ENCODE measurements around the gene DNAH12.

Gene DNAH12

DNA sequence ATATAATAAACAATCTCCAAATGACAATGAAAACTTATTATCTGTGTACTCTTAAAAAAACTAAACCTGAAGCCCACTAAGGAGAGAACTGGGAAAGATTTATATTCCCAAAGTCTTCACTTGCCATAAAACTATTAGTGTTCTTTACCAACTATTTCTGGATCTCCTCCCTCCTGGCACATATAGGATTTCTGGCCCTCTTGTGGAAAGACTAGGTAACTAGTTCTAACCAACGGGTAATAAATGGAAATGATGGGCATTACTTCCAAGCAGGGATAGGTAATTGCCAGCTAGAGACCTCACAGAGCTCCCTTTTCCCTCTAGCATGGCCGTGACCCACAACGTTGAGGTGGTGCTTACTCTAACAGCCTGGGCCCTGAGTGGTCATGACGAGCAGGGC lies 110.1 kb downstream of the DNAH12 start:
- Histone ChIP-seq H3K4me1 (ENCODE audit: insufficient read depth, insufficient read length) (no peaks in the 10 kb centered on the region), H3K27me3 (ENCODE audit: insufficient read depth, insufficient read length) (no peaks in the 10 kb centered on the region), H3K4me3 (ENCODE audit: insufficient read length, low read depth) (no peak overlapping the region), H3K36me3 (ENCODE audit: insufficient read depth, insufficient read length, low read length) (no peaks in the 10 kb centered on the region), H3K9ac (ENCODE audit: insufficient read length, low read depth) (no peak overlapping the region), H3K9me3 (ENCODE audit: insufficient read depth, low read length) (no peaks in the 10 kb centered on the region)
- TF ChIP-seq YY1 (IDR thresholded peaks at IDR 0.05; ENCODE audit: insufficient read depth, insufficient read length) (no peak), SUZ12 (IDR thresholded peaks at IDR 0.05; ENCODE audit: extremely low read depth, insufficient read depth, insufficient read length) (no peak), ZNF274 (IDR thresholded peaks at IDR 0.05; ENCODE audit: low read depth, low read length) (no peak)
- DNase-seq (ENCODE audit: low read depth, low spot score) = peak; percentile 23

DNA sequence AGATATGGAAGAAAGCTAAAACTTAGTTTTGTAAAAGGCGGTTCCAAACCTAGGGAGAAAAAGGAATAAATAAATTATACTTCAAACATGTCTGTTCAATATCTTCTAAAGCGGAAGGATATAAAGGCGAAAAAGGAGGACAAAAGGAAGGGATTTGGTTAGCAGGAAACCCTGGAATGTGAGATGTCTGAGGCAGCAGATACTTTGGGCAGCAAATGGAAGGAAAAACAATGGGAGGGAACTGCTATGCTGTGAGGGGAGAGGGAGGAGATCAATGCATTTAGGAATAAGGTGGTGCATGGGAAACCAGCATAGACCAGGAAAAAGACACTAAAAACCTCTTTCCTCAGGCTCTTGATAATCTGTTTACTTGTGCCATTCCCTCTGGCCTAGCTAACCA lies 120.8 kb downstream of the DNAH12 start:
- no peaks in the 10 kb centered on the region for H3K36me3 ChIP-seq (ENCODE audit: insufficient read depth, insufficient read length, low read length)
- H3K4me1 ChIP-seq (ENCODE audit: insufficient read depth, insufficient read length) = no peaks in the 10 kb centered on the region
- no peak overlapping the region for H3K9ac ChIP-seq (ENCODE audit: insufficient read length, low read depth)
- H3K27me3 ChIP-seq (ENCODE audit: insufficient read depth, insufficient read length) = no peaks in the 10 kb centered on the region
- no peaks in the 10 kb centered on the region for H3K9me3 ChIP-seq (ENCODE audit: insufficient read depth, low read length)
- TF ChIP-seq SUZ12 (IDR thresholded peaks at IDR 0.05; ENCODE audit: extremely low read depth, insufficient read depth, insufficient read length) = no peak
- no peak for TF ChIP-seq ZNF274 (IDR thresholded peaks at IDR 0.05; ENCODE audit: low read depth, low read length)
- peak; percentile 32 for DNase-seq (ENCODE audit: low read depth, low spot score)
- no peak overlapping the region for H3K4me3 ChIP-seq (ENCODE audit: insufficient read length, low read depth)

DNA sequence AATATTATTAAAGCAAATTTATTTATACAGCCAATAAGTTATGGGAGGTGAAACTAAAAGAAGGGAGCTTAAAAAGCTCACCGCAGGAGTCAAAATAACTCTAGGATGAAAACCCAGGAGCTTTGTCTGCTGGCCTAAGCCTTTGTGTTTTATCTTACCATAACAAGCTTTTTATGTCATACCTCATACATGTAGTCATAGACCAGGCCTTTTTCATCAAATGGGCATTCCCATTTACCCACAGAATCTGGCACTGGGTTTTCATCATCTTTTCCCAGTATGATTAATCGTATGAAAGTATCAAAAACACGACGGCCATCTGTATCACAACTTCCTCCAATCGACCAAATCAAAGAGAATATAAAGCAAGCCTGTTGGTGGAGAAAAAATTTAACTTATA lies 122.8 kb downstream of the DNAH12 start:
- no peak overlapping the region for H3K9ac ChIP-seq (ENCODE audit: insufficient read length, low read depth)
- no peaks in the 10 kb centered on the region for H3K9me3 ChIP-seq (ENCODE audit: insufficient read depth, low read length)
- no peak overlapping the region for H3K4me3 ChIP-seq (ENCODE audit: insufficient read length, low read depth)
- H3K36me3 ChIP-seq (ENCODE audit: insufficient read depth, insufficient read length, low read length) = no peaks in the 10 kb centered on the region
- TF ChIP-seq YY1 (IDR thresholded peaks at IDR 0.05; ENCODE audit: insufficient read depth, insufficient read length) (no peak), ZNF274 (IDR thresholded peaks at IDR 0.05; ENCODE audit: low read depth, low read length) (no peak), SUZ12 (IDR thresholded peaks at IDR 0.05; ENCODE audit: extremely low read depth, insufficient read depth, insufficient read length) (no peak)
- DNase-seq (ENCODE audit: low read depth, low spot score) = no peak
- no peaks in the 10 kb centered on the region for H3K27me3 ChIP-seq (ENCODE audit: insufficient read depth, insufficient read length)
- no peaks in the 10 kb centered on the region for H3K4me1 ChIP-seq (ENCODE audit: insufficient read depth, insufficient read length)

DNA sequence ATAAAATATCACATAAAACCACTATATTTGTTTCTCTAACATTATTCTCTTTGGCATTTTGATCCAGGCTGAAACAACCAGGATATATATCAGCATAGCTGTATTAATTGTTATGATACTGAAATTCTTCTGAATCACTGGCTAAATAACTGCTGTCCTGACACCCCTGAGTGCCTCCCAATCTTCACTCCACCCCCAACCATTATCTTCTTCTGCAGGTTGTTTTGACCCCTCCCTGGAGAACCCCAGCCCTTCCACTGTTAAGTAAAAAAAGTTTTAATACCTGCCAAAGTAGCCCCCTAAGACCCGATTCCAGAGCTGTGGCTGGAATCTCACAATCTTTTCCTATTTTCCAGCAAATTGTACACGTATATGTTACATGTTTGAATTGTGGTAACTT lies 124.1 kb downstream of the DNAH12 start:
- Histone ChIP-seq H3K27me3 (ENCODE audit: insufficient read depth, insufficient read length) (no peaks in the 10 kb centered on the region), H3K36me3 (ENCODE audit: insufficient read depth, insufficient read length, low read length) (no peaks in the 10 kb centered on the region), H3K9me3 (ENCODE audit: insufficient read depth, low read length) (no peaks in the 10 kb centered on the region), H3K9ac (ENCODE audit: insufficient read length, low read depth) (no peak overlapping the region), H3K4me3 (ENCODE audit: insufficient read length, low read depth) (no peak overlapping the region), H3K4me1 (ENCODE audit: insufficient read depth, insufficient read length) (no peaks in the 10 kb centered on the region)
- TF ChIP-seq YY1 (IDR thresholded peaks at IDR 0.05; ENCODE audit: insufficient read depth, insufficient read length) = no peak
- TF ChIP-seq ZNF274 (IDR thresholded peaks at IDR 0.05; ENCODE audit: low read depth, low read length) = no peak
- no peak for TF ChIP-seq SUZ12 (IDR thresholded peaks at IDR 0.05; ENCODE audit: extremely low read depth, insufficient read depth, insufficient read length)
- no peak for DNase-seq (ENCODE audit: low read depth, low spot score)

DNA sequence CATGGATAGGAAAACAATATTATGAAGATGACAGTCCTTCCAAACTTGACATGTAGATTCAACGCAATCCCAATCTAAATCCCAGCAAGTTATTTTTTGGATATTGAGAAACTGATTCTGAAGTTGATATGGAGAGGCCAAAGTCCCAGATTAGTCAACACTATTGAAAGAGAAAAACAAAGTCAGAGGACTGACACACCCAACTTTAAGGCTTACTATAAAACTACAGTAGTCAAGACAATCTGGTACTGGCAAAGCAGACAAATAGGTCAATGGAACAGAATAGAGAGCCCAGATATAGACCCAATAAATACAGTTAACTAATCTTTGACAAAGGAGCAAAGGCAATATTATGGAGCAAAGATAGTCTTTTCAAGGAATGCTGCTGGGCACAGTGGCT lies 132.4 kb downstream of the DNAH12 start:
- Histone ChIP-seq H3K36me3 (ENCODE audit: insufficient read depth, insufficient read length, low read length) (no peaks in the 10 kb centered on the region), H3K9ac (ENCODE audit: insufficient read length, low read depth) (no peak overlapping the region), H3K9me3 (ENCODE audit: insufficient read depth, low read length) (0 out of 2 replicates have a peak, but pooled peaks cover 8% of the 10 kb centered on the region), H3K4me1 (ENCODE audit: insufficient read depth, insufficient read length) (no peaks in the 10 kb centered on the region), H3K4me3 (ENCODE audit: insufficient read length, low read depth) (no peak overlapping the region), H3K27me3 (ENCODE audit: insufficient read depth, insufficient read length) (no peaks in the 10 kb centered on the region)
- TF ChIP-seq ZNF274 (IDR thresholded peaks at IDR 0.05; ENCODE audit: low read depth, low read length) (no peak), YY1 (IDR thresholded peaks at IDR 0.05; ENCODE audit: insufficient read depth, insufficient read length) (no peak), SUZ12 (IDR thresholded peaks at IDR 0.05; ENCODE audit: extremely low read depth, insufficient read depth, insufficient read length) (no peak)
- DNase-seq (ENCODE audit: low read depth, low spot score) = no peak

DNA sequence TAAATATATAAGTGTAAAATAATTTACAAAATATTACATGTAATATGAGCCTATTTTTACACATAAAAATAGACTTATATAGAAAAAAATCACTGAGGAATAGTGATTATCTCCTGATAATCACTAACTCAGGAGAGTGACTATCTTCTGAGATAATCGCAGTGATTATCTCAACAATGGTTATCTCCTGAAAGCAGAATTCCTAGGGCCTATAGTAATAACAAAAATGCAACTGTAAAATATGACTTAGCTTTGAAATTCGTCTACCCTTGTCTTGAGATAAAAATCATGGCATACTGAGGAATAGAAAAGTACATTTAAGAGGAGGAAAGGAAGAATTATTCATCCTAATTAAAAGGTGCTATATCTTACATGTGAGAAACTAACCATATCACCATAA lies 134.7 kb downstream of the DNAH12 start:
- Histone ChIP-seq H3K4me1 (ENCODE audit: insufficient read depth, insufficient read length) (no peaks in the 10 kb centered on the region), H3K27me3 (ENCODE audit: insufficient read depth, insufficient read length) (no peaks in the 10 kb centered on the region), H3K4me3 (ENCODE audit: insufficient read length, low read depth) (no peak overlapping the region), H3K36me3 (ENCODE audit: insufficient read depth, insufficient read length, low read length) (no peaks in the 10 kb centered on the region), H3K9ac (ENCODE audit: insufficient read length, low read depth) (no peak overlapping the region), H3K9me3 (ENCODE audit: insufficient read depth, low read length) (0 out of 2 replicates have a peak, but pooled peaks cover 8% of the 10 kb centered on the region)
- no peak for DNase-seq (ENCODE audit: low read depth, low spot score)
- TF ChIP-seq YY1 (IDR thresholded peaks at IDR 0.05; ENCODE audit: insufficient read depth, insufficient read length) = no peak
- no peak for TF ChIP-seq ZNF274 (IDR thresholded peaks at IDR 0.05; ENCODE audit: low read depth, low read length)
- no peak for TF ChIP-seq SUZ12 (IDR thresholded peaks at IDR 0.05; ENCODE audit: extremely low read depth, insufficient read depth, insufficient read length)

DNA sequence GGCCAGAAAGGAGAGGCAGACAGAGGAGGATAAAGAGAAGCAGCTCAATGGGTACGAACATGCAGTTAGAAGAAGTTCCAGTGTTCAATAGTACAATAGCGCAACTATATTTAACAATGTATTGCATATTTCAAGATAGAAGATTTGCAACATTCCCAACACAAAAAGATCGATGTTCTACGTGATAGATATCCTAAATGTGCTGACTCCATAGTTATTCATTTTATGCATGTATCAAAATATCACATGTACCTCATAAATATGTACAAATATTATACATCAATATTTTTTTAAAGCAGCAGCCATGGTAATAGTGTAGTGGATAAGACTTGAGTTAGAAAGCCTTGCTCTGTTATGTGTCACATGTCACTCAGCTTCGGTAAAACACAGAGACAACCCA lies 141.5 kb downstream of the DNAH12 start:
- no peaks in the 10 kb centered on the region for H3K27me3 ChIP-seq (ENCODE audit: insufficient read depth, insufficient read length)
- H3K36me3 ChIP-seq (ENCODE audit: insufficient read depth, insufficient read length, low read length) = no peaks in the 10 kb centered on the region
- TF ChIP-seq SUZ12 (IDR thresholded peaks at IDR 0.05; ENCODE audit: extremely low read depth, insufficient read depth, insufficient read length) = no peak
- TF ChIP-seq YY1 (IDR thresholded peaks at IDR 0.05; ENCODE audit: insufficient read depth, insufficient read length) = no peak
- no peak for TF ChIP-seq ZNF274 (IDR thresholded peaks at IDR 0.05; ENCODE audit: low read depth, low read length)
- H3K4me3 ChIP-seq (ENCODE audit: insufficient read length, low read depth) = no peak overlapping the region
- H3K9ac ChIP-seq (ENCODE audit: insufficient read length, low read depth) = no peak overlapping the region
- no peaks in the 10 kb centered on the region for H3K4me1 ChIP-seq (ENCODE audit: insufficient read depth, insufficient read length)
- DNase-seq (ENCODE audit: low read depth, low spot score) = no peak
- no peaks in the 10 kb centered on the region for H3K9me3 ChIP-seq (ENCODE audit: insufficient read depth, low read length)
